HepG2 (cell line): ENCODE results near the gene PLOD3. TPM values are rescaled to one million over a fixed set of nuclear protein-coding genes. Genes with fewer than 3 reads are reported as not detected.

Experiments used
- BCL3 ChIP-seq: sonication (generic); formaldehyde crosslinking; IDR thresholded peaks from 2 replicates; pipeline ENCODE4 v1.5.1; 2020; ENCODE audit warnings: mild to moderate bottlenecking, missing genetic modification reagents, moderate library complexity
- CC2D1A ChIP-seq: sonication (generic); formaldehyde crosslinking; IDR thresholded peaks from 2 replicates; pipeline ENCODE4 v1.8.1; 2023; ENCODE audit warnings: mild to moderate bottlenecking, missing genetic modification reagents
- CREBL2 ChIP-seq: sonication (generic); formaldehyde crosslinking; IDR thresholded peaks from 2 replicates; pipeline ENCODE4 v1.8.1; 2023; ENCODE audit warnings: missing genetic modification reagents, mild to moderate bottlenecking, borderline replicate concordance
- E2F5 ChIP-seq: sonication (generic); formaldehyde crosslinking; conservative IDR thresholded peaks from 2 replicates; pipeline ENCODE4 v1.4.0; 2020; ENCODE audit warnings: missing genetic modification reagents
- HHEX ChIP-seq: IDR thresholded peaks from 2 replicates; pipeline ENCODE4 v1.6.1; 2016; ENCODE audit warnings: control low read depth
- HNRNPK ChIP-seq: fragments of 200-400 bp; formaldehyde crosslinking; IDR thresholded peaks from 2 replicates; pipeline ENCODE4 v1.6.1; 2018; ENCODE audit warnings: low read length, low read depth, moderate library complexity, mild to moderate bottlenecking; ENCODE audit not compliant: poor library complexity, severe bottlenecking
- HNRNPUL1 ChIP-seq: fragments of 200-400 bp; formaldehyde crosslinking; IDR thresholded peaks from 2 replicates; pipeline ENCODE4 v1.6.1; 2017; ENCODE audit warnings: low read depth, mild to moderate bottlenecking, low read length, moderate library complexity
- LRRFIP1 ChIP-seq: sonication (generic); formaldehyde crosslinking; conservative IDR thresholded peaks from 2 replicates; pipeline ENCODE4 v1.4.0; 2020; ENCODE audit warnings: missing genetic modification reagents
- RELA ChIP-seq: sonication (generic); formaldehyde crosslinking; IDR thresholded peaks from 2 replicates; pipeline ENCODE4 v1.4.0; 2020; ENCODE audit warnings: missing genetic modification reagents
- RNF2 ChIP-seq: fragments of 450-650 bp; conservative IDR thresholded peaks from 2 replicates; pipeline ENCODE4 v1.6.1; 2016; ENCODE audit warnings: low read depth
- SNAPC5 ChIP-seq: sonication (generic); formaldehyde crosslinking; IDR thresholded peaks from 2 replicates; pipeline ENCODE4 v1.8.1; 2023; ENCODE audit warnings: mild to moderate bottlenecking, missing genetic modification reagents, borderline replicate concordance
- SOX13 ChIP-seq, 3 experiments: fragments of 450-650 bp in 1 of 3; sonication (generic) in 1 of 3; formaldehyde crosslinking in 1 of 3; IDR thresholded peaks in 2 of 3; conservative IDR thresholded peaks in 1 of 3; 2 replicates each; pipeline versions ENCODE4 v1.5.0 to v1.6.1; 2016 to 2020; ENCODE audit warnings: antibody characterized with exemption in 1 of 3, mild to moderate bottlenecking in 1 of 3, missing compliant biosample characterization in 1 of 3, missing genetic modification reagents in 1 of 3, moderate library complexity in 1 of 3
- TRIM22 ChIP-seq: fragments of 450-650 bp; IDR thresholded peaks from 2 replicates; pipeline ENCODE4 v1.6.1; 2017
- YEATS4 ChIP-seq: sonication (generic); formaldehyde crosslinking; IDR thresholded peaks from 2 replicates; pipeline ENCODE4 v1.4.0; 2020; ENCODE audit warnings: missing genetic modification reagents, borderline replicate concordance
- ZIK1 ChIP-seq: sonication (generic); formaldehyde crosslinking; IDR thresholded peaks from 2 replicates; pipeline ENCODE4 v1.5.0; 2020; ENCODE audit warnings: mild to moderate bottlenecking, low read depth, missing genetic modification reagents, borderline replicate concordance
- ZNF337 ChIP-seq: sonication (generic); formaldehyde crosslinking; IDR thresholded peaks from 2 replicates; pipeline ENCODE4 v1.5.1; 2020; ENCODE audit warnings: missing genetic modification reagents, low read depth, mild to moderate bottlenecking, borderline replicate concordance
- ZNF512 ChIP-seq: sonication (generic); formaldehyde crosslinking; IDR thresholded peaks from 2 replicates; pipeline ENCODE4 v1.4.0; 2020; ENCODE audit warnings: mild to moderate bottlenecking, missing genetic modification reagents
- ZNF549 ChIP-seq: sonication (generic); formaldehyde crosslinking; IDR thresholded peaks from 2 replicates; pipeline ENCODE4 v1.5.0; 2020; ENCODE audit warnings: missing genetic modification reagents
- ZNF577 ChIP-seq: sonication (generic); formaldehyde crosslinking; IDR thresholded peaks from 2 replicates; pipeline ENCODE4 v1.4.0; 2020; ENCODE audit warnings: mild to moderate bottlenecking, low read depth, missing genetic modification reagents, borderline replicate concordance
- polyA plus RNA-seq, 8 experiments: library from polyadenylated mRNA; depleted of rRNA in 3 of 8; stranded (reverse) in 7 of 8; unstranded in 1 of 8; fragments of >200 nt; fragmentation: Illumina TruSeq in 4 of 8; extraction: Trizol in 4 of 8; gene quantifications; 2 replicates each; pipeline versions ENCODE4 v1.2.1 to v1.2.3, GENCODE V29; 2011 to 2016; ENCODE audit warnings: low read depth in 4 of 8, missing spikeins in 1 of 8, mixed read lengths in 1 of 8; ENCODE audit not compliant: insufficient read depth in 1 of 8
- total RNA-seq, 5 experiments: library from RNA; depleted of rRNA; stranded (reverse); fragments of >200 nt; fragmentation: Illumina TruSeq; extraction: Trizol; gene quantifications; 2 replicates each; pipeline ENCODE4 v1.2.3, GENCODE V29; 2016; ENCODE audit warnings: low read depth in 1 of 5

PLOD3 gene
- total and polyA plus RNA-seq, 2 of the 13 experiments (the other 11 are each of a cell fraction or from before 2014, with no cell fraction given) = 65.8 to 67.4 TPM

GRCh38 chr7:101165075-101165957 is 52.1 kb downstream of the PLOD3 start, which contains the start of gene VGF (continued):
- TF ChIP-seq BCL3 (peak; percentile 99), ZNF512 (no peak), ZNF337 (CRISPR knock-in tag) (peak; percentile 93; the same call in 1 of the 2 replicates), LRRFIP1 (CRISPR knock-in tag) (peak; percentile 97), HNRNPUL1 (no peak), SOX13 (IDR thresholded peaks at IDR 0.05) (no peak), SOX13 (CRISPR knock-in tag; conservative IDR thresholded peaks at IDR 0.05 in 1 of 2, IDR thresholded peaks at IDR 0.05 in 1 of 2) (peak in 1 of 2 experiments; percentile 77; a peak in 2 of 4 replicates), YEATS4 (peak; percentile 84), RELA (CRISPR knock-in tag) (peak; percentile 85; the same call in 1 of the 2 replicates), CREBL2 (CRISPR knock-in tag) (peak; percentile 94; the same call in 1 of the 2 replicates), HHEX (CRISPR knock-in tag) (0 out of 2 replicates have a peak, but pooled peaks have one; percentile 19), RNF2 (peak; percentile 64; the same call in 1 of the 2 replicates), ZNF577 (0 out of 2 replicates have a peak, but pooled peaks have one; percentile 84), E2F5 (CRISPR knock-in tag) (peak; percentile 91), TRIM22 (no peak), ZIK1 (peak; percentile 98), HNRNPK (peak; percentile 90), SNAPC5 (CRISPR knock-in tag) (peak; percentile 92; the same call in 1 of the 2 replicates), CC2D1A (CRISPR knock-in tag) (no peak), ZNF549 (no peak)
